Measurements from ENCODE around the gene DDR2.
A peak's percentile ranks its signal among the peaks of the same experiment; 100 is the strongest.
"Not testable (repeated sequence)": the region's sequence is repeated elsewhere in the genome, so short reads cannot be mapped to it uniquely, and the experiment has no call there.

The DDR2 gene

GRCh38 chr1:162632217-162632666 is at the start of gene DDR2:
TSS of gene DDR2 (plus strand) at chr1:162632464. CDS start at chr1:162719064, 86,600 bp downstream.
- no peak for DNase-seq

- DNase-seq = not testable (repeated sequence)
Measured at GRCh38 chr1:162582901-162583300, 49.4 kb upstream of the DDR2 start.

- DNase-seq = not testable (repeated sequence)
Measured at GRCh38 chr1:162585101-162585500, 47.2 kb upstream of the DDR2 start.

- no peak for DNase-seq
Measured at GRCh38 chr1:162587347-162587746, 44.9 kb upstream of the DDR2 start.

- no peak for DNase-seq
Measured at GRCh38 chr1:162587761-162588260, 44.5 kb upstream of the DDR2 start.

GRCh38 chr1:162590101-162590500 is 42.2 kb upstream of the DDR2 start:
- DNase-seq = no peak

- DNase-seq = no peak
Measured at GRCh38 chr1:162590686-162591085, 41.6 kb upstream of the DDR2 start.

GRCh38 chr1:162596514-162597170 is 35.6 kb upstream of the DDR2 start:
- no peak for DNase-seq

GRCh38 chr1:162599451-162599850 is 32.8 kb upstream of the DDR2 start:
- DNase-seq = no peak

GRCh38 chr1:162603117-162603516 is 29.1 kb upstream of the DDR2 start:
- DNase-seq = not testable (repeated sequence)

- no peak for DNase-seq
Measured at GRCh38 chr1:162605225-162605927, 26.9 kb upstream of the DDR2 start.

GRCh38 chr1:162609306-162609705 is 23.0 kb upstream of the DDR2 start:
- DNase-seq = no peak

GRCh38 chr1:162612606-162613400 is 19.5 kb upstream of the DDR2 start:
- DNase-seq = no peak

GRCh38 chr1:162616848-162617247 is 15.4 kb upstream of the DDR2 start:
- no peak for DNase-seq

- DNase-seq = no peak
Measured at GRCh38 chr1:162617513-162617912, 14.8 kb upstream of the DDR2 start.

GRCh38 chr1:162619076-162619475 is 13.2 kb upstream of the DDR2 start:
- no peak for DNase-seq

GRCh38 chr1:162621256-162621655 is 11.0 kb upstream of the DDR2 start:
- no peak for DNase-seq

GRCh38 chr1:162625679-162626078 is 6.6 kb upstream of the DDR2 start:
- no peak for DNase-seq

GRCh38 chr1:162626094-162626493 is 6.2 kb upstream of the DDR2 start:
- no peak for DNase-seq

- DNase-seq = no peak
Measured at GRCh38 chr1:162626761-162627160, 5.5 kb upstream of the DDR2 start.

GRCh38 chr1:162627662-162628296 is 4.5 kb upstream of the DDR2 start:
- peak; percentile 2 for DNase-seq

- no peak for DNase-seq
Measured at GRCh38 chr1:162629077-162629627, 3.1 kb upstream of the DDR2 start.

GRCh38 chr1:162629651-162630050 is 2.6 kb upstream of the DDR2 start:
- DNase-seq = no peak

Measured in GDM1 (cell line).